Astrocyte of the spinal cord (primary cell): ENCODE results near the gene AOPEP.

Experiments used
- DNase-seq: peaks from one replicate; pipeline ENCODE4 v3.0.0; 2011; ENCODE audit warnings: low read depth, low spot score
- H3K4me3 ChIP-seq: 2 replicates; pipeline ENCODE4 v1.5.1; 2011; ENCODE audit warnings: low read depth, mild to moderate bottlenecking, low read length, moderate library complexity
- in situ Hi-C: cut with HindIII; loops from 2 replicates; pipeline ENCODE4 v1.10.0; 2017; ENCODE audit warnings: low sequenced_read_pairs
- TF ChIP-seq, protein P1 (sequence below): IDR thresholded peaks from 2 replicates; pipeline ENCODE4 v1.5.1; 2012; ENCODE audit warnings: low read depth, mild to moderate bottlenecking, low read length, inconsistent platforms

AOPEP gene

DNA sequence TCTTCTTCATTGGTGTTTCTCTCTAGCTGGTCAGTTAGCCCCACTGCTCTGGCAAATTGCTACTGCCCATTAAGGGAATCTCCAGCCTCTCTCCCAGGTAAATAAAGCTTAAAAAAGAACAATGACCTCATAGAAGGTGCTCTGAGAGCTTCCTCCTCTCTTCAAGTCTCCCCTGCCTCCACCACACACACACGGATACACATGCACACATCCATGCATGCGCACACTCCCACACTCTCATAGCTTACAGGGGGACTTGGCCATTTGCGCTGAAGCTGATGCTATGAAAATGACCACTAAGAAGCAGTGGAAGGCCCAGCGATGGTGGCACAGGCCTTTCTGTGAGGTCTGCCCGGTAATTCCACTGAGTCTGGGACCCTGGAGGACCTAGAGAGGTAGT is 250.9 kb downstream of the AOPEP start:
- in situ Hi-C loops = no loop called here
- H3K4me3 ChIP-seq = no peak overlapping the region
- TF ChIP-seq, protein P1, sequence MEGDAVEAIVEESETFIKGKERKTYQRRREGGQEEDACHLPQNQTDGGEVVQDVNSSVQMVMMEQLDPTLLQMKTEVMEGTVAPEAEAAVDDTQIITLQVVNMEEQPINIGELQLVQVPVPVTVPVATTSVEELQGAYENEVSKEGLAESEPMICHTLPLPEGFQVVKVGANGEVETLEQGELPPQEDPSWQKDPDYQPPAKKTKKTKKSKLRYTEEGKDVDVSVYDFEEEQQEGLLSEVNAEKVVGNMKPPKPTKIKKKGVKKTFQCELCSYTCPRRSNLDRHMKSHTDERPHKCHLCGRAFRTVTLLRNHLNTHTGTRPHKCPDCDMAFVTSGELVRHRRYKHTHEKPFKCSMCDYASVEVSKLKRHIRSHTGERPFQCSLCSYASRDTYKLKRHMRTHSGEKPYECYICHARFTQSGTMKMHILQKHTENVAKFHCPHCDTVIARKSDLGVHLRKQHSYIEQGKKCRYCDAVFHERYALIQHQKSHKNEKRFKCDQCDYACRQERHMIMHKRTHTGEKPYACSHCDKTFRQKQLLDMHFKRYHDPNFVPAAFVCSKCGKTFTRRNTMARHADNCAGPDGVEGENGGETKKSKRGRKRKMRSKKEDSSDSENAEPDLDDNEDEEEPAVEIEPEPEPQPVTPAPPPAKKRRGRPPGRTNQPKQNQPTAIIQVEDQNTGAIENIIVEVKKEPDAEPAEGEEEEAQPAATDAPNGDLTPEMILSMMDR = no peak
- DNase-seq = no peak

DNA sequence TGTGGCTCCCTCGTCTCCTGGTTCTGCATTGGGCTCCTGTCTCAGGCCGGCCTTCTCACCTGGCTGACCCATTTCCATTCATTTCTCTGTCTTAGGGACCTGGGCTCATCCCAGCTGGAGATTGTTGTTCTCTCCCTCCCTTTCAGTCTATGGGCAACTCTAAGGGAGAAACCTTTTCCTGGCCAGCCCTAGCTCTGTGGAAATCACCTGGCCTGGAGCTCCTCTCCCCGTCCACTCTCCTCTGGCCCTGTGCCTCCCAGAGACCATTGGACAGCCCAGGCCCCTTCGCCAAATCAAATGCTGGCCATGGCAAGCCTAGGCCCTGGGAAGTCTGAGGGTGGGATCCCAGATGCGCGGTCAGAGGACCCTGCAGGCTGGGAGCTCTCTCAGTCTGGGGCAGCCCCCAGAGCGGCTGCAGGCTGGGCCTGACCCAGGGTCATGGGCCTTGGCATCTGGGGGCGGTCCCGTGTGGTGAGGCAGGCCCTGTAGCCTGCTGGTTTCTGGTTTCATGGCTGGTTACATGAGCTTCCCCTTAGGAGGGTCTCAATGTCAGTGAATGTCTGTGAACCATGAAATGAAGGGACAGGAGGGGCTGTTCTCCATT is 253.5 kb downstream of the AOPEP start:
- in situ Hi-C loops = no loop called here
- TF ChIP-seq, protein P1 = no peak
- H3K4me3 ChIP-seq = no peak overlapping the region
- no peak for DNase-seq

DNA sequence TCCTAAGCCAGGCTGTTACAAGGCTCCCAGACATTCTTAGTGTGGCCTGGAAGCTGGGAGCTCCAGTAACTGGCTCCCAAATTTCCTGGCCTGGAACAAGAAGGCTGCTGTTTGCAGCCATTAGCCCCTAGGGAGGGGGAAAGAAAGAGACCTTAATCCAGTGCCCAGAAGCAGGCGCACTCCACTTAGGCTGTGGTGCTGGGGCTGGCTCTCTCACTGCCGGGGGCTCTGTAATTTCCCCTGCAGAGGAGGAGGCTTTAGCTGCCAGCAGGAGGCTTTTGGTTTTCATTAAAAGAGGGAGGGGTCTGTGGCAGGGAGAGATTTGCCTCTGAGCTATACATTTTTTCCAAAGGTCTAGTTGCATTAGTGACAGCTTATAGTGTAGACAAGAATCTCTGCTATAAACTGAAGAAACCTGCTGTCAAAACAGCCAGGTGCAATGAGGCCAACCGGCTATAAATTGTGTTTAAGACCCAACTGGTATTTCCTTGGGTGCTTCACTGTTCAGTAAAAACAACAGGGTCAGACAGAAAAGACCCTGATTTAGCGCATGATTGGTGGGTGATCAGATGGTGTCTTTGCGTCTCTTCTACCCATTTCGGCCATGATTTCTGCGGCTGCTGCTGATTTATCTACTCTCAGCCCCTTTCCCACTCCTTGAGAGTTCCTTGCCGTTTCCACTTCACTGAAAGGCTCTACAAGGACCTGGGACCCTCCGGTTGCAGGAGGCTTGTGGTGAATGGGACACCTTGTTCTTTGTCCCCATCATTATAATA is 254.6 kb downstream of the AOPEP start:
- H3K4me3 ChIP-seq = no peak overlapping the region
- DNase-seq = no peak
- TF ChIP-seq, protein P1 = peak; percentile 5
- in situ Hi-C loops = no loop called here

DNA sequence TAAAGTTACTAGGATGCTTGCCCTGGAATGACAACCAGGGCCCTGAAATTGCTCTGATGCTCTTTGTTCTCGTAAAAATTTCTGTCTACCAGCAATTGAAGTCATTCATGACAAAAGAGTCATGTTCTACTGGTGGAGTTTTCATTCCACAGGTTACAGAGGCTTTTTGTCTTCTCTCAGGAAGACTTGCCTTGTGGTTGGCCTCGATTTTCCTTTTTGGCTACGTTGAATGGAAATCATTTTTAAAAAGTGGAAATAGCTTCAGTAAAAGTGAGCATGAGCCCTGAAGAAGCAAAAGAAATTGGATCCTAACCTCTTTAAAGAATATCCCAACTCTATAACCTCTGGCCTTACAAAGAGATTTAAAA is 255.2 kb downstream of the AOPEP start:
- no peak for DNase-seq
- H3K4me3 ChIP-seq = no peak overlapping the region
- in situ Hi-C loops = no loop called here
- TF ChIP-seq, protein P1 = no peak

DNA sequence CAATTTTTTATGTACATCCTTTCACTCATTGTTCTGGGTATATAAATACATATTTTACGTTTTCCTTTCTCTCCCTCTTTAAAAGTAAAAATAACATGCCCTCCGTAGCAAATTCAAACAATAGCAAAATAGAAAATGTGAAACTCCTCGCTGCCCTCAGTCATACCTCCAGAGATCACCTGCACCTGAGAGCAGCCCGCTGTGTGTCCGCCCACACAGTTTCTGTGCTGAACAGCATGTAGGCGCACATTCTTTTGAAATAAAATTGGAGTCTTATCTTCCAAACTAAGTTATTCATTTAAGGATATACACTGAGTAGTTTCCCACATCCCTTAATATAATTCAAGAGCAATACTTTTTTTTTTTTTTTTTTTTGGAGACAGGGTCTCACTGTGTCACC is 255.7 kb downstream of the AOPEP start:
- TF ChIP-seq, protein P1 = no peak
- no peak overlapping the region for H3K4me3 ChIP-seq
- in situ Hi-C loops = no loop called here
- no peak for DNase-seq

DNA sequence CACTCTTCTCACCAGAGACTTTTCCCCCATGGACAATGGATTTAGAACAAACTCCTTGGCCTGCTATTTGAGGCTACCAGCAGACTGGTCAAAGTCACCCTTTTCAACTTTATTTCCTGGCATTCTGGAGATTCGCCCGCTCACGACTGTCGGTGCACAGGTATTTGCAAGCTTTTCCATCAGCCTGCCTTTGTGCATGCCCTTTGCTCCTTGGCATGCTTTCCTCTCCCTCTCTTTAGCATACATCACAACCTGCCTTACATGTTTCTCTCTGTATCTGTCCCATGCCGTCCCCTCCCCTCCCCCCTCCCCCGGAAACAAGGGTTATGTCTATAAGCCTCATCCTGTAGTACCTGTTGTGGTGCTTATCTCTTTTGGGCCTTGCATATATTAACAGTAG is 257.1 kb downstream of the AOPEP start:
- TF ChIP-seq, protein P1 = no peak
- in situ Hi-C loops = no loop called here
- DNase-seq = no peak
- no peak overlapping the region for H3K4me3 ChIP-seq
